IPS DF 4.7 (cell line): ENCODE measurements around the gene CDC42BPG.

Source experiments
- DNase-seq: peaks from one replicate; pipeline ENCODE4 v3.0.0-alpha.2; 2013; ENCODE audit warnings: low spot score; ENCODE audit errors: extremely low read depth

CDC42BPG gene, protein sequence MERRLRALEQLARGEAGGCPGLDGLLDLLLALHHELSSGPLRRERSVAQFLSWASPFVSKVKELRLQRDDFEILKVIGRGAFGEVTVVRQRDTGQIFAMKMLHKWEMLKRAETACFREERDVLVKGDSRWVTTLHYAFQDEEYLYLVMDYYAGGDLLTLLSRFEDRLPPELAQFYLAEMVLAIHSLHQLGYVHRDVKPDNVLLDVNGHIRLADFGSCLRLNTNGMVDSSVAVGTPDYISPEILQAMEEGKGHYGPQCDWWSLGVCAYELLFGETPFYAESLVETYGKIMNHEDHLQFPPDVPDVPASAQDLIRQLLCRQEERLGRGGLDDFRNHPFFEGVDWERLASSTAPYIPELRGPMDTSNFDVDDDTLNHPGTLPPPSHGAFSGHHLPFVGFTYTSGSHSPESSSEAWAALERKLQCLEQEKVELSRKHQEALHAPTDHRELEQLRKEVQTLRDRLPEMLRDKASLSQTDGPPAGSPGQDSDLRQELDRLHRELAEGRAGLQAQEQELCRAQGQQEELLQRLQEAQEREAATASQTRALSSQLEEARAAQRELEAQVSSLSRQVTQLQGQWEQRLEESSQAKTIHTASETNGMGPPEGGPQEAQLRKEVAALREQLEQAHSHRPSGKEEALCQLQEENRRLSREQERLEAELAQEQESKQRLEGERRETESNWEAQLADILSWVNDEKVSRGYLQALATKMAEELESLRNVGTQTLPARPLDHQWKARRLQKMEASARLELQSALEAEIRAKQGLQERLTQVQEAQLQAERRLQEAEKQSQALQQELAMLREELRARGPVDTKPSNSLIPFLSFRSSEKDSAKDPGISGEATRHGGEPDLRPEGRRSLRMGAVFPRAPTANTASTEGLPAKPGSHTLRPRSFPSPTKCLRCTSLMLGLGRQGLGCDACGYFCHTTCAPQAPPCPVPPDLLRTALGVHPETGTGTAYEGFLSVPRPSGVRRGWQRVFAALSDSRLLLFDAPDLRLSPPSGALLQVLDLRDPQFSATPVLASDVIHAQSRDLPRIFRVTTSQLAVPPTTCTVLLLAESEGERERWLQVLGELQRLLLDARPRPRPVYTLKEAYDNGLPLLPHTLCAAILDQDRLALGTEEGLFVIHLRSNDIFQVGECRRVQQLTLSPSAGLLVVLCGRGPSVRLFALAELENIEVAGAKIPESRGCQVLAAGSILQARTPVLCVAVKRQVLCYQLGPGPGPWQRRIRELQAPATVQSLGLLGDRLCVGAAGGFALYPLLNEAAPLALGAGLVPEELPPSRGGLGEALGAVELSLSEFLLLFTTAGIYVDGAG (N-terminal part only)

DNA sequence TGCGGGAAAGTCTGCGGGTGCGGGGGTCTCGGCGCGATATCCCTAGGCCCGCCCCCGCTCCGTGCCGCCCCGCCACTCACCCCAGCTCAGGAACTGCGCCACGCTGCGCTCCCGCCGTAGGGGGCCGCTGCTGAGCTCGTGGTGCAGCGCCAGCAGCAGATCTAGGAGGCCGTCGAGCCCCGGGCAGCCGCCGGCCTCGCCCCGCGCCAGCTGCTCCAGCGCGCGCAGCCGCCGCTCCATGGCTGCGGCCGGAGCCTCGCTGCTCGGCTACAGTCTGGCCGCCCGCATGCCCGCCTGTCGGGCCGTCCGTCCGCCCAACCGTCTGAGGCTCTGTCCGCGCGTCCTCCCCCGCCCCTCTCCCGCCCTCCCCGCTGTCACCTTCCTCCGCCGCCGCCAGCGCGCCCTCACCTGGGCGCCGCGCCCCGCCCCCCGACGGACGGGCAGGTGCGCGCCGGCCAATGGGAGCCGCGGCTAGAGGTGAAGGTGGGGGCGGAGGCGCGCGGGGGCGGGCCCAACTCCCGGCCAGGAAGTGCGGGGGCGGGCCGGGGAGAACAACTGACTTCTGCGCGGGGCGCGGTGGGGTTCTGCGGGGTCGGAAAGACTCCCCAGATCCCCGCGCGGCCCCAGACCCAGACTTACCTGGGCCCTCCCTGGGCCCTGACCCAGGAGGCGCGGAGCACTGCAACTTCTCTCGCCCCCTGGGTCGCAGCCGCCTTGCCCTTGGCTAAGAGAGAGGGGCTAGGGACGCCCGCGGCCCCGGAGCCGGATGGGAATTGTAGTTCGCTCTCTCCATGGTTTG lies at the start of gene CDC42BPG:
Gene CDC42BPG, minus strand, starts transcription at position 324 of the 799 bp plus-strand sequence. Its CDS starts 84 bp downstream, at position 240.
- no peak for DNase-seq

DNA sequence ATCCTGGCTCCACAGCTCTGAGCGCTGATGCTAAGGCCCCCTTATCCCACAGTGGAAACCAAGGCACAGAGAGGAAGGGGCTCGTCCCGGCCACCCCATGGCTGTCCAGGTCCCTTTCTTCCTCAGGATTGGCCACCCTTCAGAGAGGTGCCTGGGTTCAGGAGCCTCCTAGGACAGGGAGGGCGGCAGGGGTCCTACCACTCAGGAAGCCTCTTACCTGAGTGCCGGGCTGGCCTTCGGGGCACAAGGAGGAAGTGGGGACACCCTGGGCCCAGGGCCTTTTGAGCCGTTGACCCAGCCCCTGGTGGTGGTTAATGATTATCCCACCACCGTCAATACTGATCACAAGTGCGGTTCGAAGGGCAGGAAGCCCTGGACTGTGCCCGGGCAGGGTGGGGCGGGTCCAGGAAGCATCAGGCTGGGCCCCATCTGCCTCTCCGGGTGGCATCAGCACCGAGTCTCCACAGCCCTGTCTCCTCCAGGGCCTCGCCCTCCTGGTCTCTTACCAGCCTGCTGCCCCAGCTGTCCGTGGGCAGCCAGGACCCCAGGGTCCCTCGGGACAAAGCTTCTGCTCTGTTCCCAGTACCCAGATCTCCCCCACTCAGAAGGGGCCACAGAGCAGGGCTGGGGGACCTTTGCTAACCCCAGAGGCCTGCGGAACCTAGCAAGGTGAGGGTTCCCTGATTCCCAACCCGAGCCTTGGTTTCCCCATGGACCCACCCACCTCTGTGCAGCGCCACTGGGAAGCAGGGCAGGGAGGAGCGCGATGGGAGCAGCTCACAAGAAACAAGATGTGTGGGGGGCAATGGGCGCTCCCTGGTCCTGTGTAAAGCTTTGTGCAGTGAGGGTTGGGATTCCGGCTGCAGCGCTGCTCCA lies 49.0 kb upstream of the CDC42BPG start:
- no peak for DNase-seq

DNA sequence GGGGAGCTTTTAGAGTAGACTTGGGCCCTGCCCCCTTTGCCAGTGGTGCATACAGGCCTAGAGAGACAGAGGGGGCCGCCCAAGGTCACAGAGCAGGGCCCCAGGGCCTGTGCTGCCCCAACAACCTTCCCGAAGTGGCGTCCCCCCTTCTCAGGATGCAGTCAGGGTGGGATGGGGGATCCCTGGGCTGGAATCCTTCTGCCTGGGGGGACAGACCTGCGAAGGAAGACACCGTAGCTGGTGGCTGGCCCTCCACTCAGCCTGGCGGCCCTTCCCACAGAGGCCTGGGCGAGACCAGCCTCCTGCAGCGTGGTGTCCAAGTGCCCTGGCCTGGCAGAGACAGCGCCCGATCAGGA lies 48.4 kb upstream of the CDC42BPG start:
- DNase-seq: no peak

DNA sequence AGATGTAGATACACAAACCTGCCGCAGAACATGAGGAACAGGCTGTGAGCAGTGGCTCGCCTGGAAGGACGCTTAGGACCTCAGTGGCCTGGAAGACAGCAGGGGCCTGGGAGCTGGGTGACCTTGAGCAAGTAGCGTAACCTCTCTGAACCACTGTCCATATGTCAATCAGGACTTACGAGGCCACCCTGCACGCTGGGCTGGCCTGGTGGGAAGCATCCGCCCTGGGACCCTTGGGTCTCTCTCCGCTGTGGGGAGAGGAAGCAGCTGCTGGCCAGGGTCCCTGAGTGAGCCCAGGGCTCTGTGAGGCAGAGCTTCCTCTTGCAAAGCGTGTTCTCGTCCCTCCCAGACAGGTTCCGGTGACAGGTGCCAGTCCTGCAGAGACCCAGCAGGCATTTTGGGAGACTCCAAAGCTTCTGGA lies 48.0 kb upstream of the CDC42BPG start:
- no peak for DNase-seq

DNA sequence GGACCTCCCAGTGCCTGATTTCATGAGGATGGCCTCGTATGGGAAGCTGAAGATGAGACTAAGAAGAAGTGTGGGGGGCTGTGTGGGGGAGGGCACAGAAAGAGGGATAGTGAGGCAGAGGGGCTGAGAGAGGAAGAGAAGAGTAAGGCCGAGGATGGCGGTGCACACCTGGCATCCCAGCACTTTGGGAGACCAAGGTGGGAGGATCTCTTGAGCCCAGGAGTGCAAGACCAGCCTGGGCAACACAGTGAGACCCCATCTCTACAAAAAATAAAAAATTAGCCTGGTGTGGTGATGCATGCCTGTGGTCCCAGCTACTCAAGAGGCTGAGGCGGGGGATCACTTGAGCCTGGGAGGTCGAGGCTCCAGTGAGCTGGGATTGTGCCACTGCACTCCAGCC lies 47.4 kb upstream of the CDC42BPG start:
- no peak for DNase-seq

DNA sequence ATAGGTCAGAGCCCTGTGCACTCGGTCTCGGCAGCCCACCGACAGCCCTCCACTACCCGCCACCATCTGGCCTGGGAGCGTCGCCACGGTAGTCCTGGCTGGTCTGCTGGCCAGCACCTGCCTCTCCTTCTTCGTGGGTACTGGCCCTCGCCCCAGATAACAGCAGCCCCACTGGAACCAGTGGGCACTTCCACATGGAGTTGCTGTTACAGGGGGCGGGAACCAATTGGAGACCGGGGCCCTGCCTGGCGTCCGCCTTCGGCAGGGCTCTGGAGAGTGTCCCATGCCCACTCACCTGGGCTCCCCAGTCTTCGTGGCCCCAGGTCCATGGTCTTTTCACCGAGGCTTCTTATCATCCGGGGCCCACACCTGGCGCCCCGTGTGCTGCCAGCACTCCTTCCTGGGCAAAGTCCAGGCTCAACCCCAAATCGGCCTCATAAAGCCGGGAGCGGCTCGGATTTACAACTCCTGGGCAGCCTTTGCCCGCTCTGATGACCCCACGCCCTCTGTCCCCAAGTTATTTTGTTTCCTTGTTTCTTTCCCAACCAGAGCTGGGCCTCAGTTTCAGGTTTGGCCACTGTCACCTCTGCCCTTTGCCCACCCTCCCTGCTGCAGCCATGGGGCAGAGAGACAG lies 46.9 kb upstream of the CDC42BPG start:
- no peak for DNase-seq

DNA sequence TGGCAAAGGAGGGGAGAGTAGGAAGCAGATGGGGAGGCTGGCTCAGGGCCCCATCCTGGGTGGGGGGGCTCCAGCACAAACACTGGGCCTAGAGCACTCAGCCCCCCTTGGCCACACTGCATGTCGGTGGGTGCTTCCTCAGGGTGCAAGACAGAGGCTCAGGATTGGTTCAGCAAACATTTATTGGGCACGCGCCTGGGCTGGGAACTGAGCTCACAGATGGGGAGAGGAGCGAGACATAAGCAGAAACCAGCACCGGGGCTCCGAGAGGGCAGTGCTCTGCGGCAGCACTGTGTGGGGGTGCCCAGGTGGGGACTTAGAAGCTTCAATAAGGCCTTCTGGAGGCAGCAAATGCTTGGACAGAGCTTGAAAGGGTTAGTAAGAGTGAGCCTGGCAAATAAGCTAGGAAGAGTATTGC lies 46.1 kb upstream of the CDC42BPG start:
- DNase-seq: no peak

DNA sequence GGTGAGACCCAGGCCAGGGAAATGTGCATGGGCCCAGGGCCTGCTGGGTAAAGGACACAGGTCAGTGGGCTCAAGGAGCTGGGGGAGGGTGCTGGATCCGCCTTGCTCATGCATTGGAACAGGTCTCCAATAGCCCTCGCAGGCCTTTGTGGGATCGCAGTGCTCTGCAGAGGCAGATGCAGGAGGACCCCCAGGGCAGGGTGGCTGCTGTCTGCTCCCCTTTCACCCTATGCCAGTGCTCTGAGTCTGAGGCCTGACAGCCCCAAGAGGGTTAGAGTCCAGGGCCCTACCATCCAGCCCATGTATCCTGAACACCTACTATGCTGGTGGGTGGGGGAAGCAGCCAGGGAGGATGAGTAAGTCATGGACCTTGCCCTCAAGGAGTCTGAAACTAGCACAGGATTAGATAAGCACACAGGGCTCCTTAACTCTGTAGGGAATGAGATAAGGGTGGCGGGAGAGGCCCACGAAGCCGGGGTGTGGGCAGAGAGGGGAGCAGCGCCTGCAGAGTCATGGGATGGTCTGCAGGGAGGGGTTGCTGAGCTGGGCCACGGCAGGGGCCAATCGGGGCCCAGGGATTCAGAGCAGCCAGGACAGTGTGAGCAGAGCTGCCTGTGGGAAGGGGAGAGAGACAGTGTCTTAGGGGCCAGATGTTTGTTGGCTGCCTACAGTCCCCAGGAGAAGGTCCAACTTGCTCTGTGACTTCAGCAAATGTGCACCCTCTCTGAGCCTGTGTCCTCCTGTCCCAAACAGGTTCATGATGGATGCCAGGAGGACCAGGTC lies 44.5 kb upstream of the CDC42BPG start:
- DNase-seq: no peak

DNA sequence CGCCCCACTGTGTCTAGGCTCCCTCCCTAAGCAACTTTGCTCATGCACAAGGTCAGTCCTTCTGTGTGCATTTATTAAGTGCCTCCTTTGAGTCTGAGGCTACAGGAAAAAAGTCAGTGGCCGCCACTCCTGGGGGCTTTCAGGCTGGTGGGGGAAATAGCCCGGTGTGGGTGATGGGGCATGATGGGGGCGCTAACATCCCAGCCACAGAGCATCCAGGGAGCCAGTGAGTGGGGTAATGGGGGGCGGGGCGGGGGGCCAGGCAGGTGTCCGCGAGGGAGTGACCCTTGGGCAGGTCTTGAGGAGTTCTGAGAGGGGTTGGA lies 43.9 kb upstream of the CDC42BPG start:
- DNase-seq: no peak

DNA sequence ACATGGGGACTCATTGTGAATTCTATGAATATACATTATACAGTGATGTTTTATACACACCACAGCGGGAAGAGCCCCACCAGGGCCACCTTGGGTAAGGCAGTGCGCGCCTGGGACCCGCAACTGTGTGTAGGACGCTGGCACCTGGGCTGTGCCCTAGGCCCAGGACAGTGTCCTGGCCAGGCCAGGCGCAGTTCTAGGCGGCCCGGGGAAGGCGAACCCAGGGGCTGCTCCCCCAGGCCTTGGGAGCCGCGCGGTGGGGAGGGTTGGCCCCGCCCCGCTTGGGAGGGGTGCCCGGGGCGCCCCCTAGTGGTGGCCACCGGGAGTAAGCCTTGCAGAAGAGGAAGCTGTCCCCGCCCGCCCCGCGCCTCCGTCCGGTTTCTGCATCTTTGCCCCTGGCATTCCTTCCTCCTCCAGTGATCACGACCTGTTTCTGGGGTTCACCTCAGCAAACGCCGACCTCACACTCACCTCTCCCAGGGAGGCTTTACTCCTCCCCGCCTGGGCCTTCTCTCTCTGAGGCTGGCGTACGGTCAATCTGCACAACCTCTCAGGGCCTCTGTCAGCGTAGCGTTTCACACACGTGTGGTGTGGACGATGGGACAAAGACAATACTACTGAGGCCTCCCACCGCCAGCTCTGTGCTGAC lies 43.4 kb upstream of the CDC42BPG start:
- DNase-seq: no peak

DNA sequence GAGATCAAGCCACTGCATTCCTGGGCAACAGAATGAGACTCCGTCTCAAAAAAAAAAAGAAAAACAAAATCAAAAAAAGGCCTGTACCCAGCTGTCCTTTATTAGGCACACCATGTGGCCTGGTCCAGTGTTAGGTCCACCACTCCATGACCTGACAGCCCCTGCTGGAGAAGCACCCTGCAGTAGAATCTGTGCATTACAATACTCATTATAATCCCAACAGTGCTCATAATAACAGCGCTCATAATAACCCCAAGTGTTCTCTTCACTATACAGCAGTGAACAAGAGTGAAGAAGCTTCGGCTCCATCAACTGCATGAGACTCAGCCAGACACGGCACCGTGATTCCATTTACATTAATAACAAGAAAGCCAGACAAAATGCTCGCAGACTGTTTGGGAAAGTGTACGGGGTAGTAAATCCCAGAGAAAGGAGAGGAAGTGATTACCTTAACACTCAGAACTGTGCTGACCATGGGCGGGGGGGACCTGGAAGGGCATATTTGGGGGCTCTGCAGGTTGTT lies 42.8 kb upstream of the CDC42BPG start:
- DNase-seq: no peak

DNA sequence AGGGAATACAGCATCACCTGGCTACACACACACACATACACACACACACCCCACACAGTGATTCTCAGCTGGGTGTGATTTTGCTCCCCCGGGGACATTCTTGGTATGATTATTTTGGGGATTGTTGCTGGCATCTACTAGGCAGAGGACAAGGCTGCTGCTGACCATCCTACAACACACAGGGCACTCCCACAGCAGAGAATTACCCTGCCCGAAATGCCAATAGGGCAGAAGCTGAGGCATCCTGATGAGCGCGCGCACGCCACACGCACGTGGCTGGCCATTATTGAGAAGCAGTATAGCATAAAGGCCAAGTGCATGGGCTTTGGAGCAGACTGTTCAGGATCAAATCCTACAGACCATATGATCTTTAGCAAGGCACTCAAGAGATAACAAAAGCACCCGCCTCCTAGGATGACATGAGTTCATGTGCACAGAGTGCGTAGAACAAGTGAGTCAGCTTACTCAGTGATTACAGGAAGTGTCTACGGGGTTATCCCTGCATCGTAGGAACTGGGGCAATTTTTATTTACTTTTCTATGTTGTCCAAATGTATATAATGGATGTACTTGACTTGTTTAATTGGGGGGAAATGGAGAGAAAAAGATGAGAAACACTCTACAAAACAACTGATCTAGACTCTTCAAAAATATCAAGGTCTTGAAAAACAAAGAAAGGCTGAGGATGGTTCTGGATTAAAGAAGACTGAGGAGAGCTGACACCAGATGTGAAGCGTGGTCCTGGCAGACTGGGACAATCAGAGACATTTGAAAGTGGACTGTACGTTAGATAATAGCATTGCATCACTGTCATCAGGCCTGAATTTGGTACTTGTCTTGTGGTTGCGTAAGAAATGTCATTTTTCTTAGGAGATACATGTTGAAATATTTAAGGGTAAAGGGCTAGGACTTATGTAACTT lies 41.2 kb upstream of the CDC42BPG start:
- no peak for DNase-seq

DNA sequence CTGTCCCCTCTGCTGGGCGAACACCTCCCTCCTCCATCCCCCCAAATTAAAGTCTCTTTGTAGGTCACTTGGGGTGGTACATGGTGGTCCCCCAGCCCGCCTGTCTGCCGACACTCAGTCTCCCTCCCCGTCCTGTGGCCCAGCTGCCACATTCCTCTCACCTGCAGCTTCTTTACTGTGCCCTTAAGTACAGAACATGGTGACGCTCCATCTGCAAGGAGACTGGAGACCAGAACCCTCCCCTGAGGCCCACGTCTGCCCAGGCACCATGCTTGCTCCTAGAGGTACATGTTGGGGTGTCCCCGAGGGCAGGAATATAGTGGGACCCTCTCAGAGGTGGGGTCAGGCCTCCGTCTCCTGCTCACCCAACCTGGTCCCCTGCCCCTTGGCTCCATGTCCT lies 39.6 kb upstream of the CDC42BPG start:
- DNase-seq: no peak

DNA sequence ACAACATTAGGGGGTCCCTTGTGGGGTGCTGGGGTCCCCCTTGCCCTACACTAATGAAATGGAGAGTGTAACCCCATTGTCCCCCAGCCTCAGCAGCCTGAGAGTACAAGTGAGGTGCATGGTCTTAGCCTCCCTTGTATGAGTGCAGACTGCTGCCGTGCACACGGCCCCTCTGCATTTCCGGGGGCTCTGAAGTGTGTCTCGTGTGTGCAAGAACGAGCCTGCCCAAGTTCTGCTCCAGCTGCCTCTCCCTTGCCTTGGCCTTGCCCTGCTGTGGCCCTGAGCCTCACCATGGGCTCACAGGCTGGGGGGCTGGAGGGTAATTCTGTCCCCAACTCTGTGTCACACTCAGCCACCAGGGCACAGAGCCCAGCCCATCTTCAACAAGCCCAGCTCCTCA lies 39.1 kb upstream of the CDC42BPG start:
- no peak for DNase-seq

DNA sequence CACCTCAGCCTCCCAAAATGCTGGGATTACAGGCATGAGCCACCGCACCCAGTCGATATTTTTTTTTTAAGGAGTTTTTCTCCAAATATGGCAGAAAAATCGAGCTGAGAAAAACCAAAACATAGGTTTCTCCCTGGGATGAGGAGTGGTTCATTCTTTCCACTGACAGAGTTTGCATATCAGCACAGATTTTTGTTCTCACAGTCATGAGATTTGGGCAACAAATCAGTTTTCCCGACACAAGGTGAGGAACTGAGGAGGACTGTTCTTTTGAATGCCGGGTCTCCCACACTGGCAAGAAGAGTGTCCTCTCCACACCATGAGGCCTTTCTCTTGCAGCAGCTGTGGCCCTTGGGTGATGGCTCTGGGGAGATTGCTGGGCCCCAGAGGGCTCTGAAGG lies 37.8 kb upstream of the CDC42BPG start:
- DNase-seq: no peak

DNA sequence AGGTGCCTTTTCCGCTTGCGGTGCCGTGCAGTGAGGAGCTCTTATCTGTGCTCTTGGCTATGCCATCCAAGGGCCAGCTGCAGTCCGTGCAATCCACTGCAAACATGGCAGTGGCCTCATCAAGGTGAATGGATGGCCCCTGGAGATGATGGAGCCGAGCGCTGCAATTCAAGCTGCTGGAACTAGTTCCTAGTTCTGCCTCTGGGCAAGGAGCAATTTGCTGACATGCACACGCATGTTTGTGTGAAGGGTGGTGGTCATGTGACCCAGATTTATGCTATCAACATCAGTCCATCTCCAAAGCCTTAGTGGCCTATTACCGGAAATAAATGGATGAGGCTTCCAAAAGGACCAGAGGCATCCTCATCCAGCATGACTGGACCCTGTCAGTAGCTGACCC lies 37.0 kb upstream of the CDC42BPG start:
- no peak for DNase-seq
